Measurements from ENCODE around the gene FYN.
"Not testable (repeated sequence)": the region's sequence is repeated elsewhere in the genome, so short reads cannot be mapped to it uniquely, and the experiment has no call there.

FYN gene
- total RNA-seq = 455 reads per million, percentile 98 among the genes with 10 or more reads in this experiment

DNA sequence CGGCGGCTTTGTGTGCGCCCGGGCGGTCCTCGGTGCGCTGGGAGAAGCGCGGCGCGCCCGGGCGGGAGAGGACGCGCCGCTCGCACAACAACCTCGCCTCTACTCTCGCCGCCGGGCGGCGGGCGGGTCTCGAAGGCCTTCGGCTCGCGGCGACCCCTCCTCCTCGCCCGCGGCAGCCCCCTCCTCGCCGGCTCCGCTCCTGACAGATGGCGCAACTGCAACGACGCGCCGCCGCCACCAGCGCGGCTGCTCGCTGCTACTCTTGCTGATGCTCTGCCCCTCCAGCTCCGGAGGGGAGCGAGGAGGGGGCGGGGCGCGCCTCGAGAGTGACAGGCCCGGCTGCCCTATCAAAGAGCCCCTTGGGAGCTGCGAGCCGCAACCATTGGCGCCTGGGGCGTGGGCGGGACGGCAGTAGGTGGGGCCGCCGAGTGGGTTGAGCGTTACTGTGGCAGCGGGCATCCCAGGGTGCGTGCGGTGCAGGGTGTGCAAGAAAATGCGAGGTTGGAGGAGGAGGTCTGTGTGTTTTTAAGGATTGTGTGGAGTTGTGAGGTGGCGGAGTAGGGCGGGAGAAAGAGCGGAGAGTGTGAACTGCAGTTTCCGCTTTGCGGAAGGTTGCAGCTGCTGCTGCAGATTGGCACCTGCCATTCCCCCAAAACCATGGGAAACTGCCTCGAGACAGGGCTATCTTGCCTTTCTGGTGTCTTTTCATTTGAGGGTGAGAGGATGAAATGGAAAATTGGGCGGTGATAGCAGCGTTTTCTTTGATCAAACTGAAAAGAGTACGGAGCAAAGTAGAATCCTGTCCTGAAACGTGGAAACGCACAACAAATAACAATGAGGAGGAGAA, at the start of gene FYN:
Gene FYN (minus strand): TSS at position 275 of the 847 bp plus-strand sequence. CDS start 153,401 bp downstream, outside the sequence.
- DNase-seq = peak; percentile 98

DNA sequence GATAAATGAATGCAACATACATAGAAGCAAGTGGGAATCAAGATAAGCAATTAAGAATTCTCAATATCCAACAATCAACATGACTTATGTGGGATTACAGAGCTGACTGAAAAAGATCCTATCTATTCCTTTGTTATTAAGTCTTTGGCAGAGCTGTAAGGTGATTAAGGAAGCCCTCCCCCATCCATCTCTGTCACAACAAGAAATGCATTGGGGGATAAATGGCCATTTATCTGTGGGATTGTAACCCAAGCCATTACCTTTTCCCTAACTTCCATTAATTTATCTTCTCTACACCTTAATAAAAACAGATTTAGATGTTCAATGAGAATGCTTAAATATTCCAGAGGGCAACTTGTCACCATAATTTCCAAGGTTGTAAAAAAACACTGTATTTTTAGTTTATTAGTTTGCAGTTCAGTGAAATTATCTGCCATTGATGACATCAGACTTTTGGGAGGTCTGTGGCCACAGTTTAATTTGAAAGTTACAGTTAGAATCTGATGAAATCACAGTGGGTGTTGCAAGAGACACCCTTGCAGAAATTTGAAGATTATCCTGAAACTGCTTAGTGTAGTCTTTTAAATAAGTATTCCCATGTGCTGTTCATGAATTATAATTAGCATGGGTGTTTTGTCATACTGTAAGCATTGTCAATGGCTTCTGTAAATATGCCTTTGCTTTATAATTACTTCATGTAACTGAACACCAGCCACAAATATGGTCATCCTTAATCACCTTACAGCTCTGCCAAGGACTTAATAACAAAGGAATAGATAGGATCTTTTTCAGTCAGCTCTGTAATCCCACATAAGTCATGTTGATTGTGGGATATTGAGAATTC, 49.4 kb upstream of the FYN start:
- no peak for DNase-seq

GRCh38 chr6:111921103-111921502, 47.9 kb upstream of the FYN start:
- DNase-seq = no peak

DNA sequence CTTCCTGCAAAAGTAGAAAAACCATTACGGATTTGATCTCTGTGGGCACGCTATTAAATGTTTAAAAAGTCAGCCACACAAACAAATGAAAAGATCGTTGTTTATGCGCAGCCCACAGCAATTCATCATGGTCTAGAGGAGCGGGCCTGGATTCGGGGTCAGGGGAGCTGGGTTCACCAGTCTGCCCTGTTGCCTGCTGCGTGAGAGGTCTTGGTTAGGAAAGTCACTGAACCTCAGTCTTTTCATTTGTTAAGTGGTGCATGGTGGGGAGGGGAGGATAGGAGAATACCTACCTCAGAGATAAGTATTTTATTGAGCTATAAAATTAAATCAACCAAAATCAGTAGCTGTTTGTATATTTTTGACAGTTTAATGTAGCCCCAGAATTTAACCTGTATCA, 47.3 kb upstream of the FYN start:
- no peak for DNase-seq

GRCh38 chr6:111918825-111919224, 45.6 kb upstream of the FYN start:
- no peak for DNase-seq

DNA sequence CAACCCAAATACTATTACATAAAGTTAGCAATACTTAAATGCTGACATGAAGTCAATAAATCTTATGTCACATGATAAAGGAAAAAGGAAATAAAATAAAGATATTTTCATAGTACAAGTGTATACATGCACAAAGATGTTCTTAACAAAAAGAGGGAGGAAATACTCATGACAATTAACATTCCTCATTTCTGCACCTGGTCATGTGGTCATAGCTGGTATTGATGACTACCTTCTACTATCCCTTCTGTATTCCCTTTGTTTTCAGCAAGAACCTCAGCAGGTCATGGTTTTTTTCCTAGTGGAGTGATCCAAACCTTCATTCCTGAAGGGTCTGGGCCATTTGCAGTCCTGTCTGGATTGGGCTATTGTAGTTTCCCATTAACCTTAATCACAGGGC, 43.5 kb upstream of the FYN start:
- no peak for DNase-seq

DNA sequence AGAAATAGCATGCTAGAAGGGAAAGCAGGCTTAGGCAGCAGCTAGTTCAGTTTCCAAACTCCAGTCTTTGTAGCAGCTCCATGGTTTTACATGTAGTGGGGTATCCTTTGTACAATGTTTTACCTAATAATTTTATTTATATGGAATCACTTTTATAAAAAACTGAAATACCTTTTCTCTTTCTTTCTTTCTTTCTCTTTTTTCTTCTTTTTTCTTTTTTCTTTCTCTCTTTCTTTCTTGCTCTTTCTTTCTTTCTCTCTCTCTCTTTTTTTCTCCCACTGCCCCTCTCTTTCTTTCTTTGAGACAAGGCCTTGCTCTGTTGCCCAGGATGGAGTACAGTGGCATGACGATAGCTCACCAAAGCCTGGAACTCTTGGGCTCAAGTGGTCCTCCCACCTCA, 41.4 kb upstream of the FYN start:
- no peak for DNase-seq

DNA sequence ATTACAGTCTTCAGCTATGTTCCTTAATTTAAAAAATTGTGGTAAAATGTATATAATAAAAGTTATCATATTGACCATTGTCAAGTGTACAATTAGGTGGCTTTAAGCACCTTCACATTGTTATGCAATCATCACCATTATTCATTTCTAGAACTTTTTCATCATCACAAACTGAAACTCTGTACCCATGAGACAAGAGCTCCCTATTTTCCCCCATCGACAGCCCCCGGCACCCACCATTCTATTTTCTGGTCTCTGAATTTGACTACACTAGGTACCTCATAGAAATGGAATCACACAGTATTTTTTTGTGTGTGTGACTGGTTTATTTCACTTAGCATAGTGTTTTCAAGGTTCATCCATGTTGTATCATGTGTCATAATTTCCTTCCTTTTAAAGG, 39.7 kb upstream of the FYN start:
- no peak for DNase-seq

GRCh38 chr6:111911428-111911827, 38.2 kb upstream of the FYN start:
- no peak for DNase-seq

DNA sequence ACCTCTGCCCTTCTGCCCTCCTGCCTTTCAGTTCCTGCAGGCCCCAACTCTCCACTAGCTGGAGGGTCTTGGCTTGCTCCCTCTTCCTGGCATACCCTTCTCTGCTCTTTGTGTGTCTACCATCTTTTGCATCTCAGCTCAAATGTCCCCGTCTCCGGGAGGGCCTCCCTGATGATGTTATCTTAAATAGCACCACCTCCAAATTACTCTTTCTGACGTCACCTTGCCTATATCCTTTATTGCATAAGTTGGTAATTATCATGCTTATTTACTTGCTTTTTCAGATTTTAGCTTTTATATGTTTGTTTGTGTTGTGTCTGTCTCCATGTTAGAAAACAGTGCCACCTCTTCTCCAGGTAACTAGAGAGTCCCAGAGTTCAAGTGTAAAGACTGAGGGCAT, 36.0 kb upstream of the FYN start:
- no peak for DNase-seq

DNA sequence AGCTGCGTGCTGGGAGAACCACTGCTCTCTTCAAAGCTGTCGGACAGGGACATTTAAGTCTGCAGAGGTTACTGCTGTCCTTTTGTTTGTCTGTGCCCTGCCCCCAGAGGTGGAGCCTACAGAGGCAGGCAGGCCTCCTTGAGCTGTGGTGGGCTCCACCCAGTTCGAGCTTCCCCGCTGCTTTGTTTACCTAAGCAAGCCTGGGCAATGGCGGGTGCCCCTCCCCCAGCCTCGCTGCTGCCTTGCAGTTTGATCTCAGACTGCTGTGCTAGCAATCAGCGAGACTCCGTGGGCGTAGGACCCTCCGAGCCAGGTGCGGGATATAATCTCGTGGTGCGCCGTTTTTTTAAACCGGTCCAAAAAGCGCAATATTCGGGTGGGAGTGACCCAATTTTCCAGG, 35.1 kb upstream of the FYN start:
- DNase-seq = not testable (repeated sequence)

GRCh38 chr6:111900735-111901134, 27.5 kb upstream of the FYN start:
- DNase-seq = no peak

- DNase-seq = no peak
Observed at GRCh38 chr6:111899531-111899930, 26.3 kb upstream of the FYN start.

DNA sequence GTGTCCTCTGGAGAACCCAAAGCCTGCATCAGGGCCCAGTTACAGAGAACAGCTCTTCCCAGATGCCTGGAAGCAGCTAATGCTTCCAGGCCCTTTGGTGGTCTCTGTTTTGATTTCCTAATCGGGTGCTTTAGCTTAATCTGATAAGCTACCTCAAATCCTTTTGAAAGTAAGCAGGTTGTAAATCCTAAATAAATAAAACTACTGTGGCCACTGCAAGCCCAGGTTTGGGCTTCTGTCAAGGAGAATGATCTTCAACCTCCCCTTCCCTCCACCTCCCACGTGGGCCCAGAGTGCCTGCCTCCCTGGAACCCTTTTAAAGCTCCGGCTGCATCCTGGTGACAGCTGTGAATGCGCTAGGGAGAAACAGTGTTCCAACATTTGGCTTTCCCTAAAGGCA, 25.2 kb upstream of the FYN start:
- no peak for DNase-seq

DNA sequence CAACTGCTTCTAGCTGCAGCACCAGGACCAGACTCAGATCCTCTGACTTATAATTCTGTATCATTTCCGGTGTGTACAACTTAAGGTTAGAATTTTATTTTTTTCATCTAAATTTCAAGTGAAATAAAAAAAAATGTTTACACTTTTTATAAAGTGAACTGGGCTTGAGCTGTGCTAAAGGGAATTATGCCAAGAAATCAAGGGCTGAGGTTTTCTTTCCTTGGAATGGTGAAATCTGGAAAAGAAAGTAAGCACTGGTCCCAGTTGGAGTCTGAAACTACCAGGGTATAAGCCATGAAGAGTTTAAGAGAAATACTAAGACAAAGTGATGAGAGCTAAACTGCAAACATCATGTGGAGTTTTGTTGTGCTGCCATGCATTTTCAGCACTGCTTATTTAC, 21.7 kb upstream of the FYN start:
- no peak for DNase-seq

GRCh38 chr6:111894272-111894671, 21.0 kb upstream of the FYN start:
- DNase-seq = no peak

GRCh38 chr6:111892431-111892830, 19.2 kb upstream of the FYN start:
- DNase-seq = no peak

DNA sequence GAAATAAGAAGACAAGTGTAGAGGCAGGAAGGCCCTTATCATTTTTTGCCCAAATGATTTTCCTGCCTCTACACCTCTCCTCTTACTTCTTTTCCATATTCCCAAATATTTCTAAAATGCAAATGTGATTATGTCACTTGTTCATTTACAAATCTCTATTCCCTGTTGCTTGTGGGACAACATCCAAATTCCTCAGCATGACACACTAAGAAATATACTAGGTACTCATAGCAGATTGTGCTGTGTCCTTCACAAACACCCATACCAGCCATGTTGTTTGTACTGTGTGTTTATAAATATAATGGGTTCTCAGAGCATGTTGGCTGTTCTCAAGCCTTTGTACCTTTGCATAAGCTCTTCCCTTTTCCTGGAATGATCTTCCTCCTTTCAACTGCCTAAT, 17.7 kb upstream of the FYN start:
- DNase-seq = no peak

DNA sequence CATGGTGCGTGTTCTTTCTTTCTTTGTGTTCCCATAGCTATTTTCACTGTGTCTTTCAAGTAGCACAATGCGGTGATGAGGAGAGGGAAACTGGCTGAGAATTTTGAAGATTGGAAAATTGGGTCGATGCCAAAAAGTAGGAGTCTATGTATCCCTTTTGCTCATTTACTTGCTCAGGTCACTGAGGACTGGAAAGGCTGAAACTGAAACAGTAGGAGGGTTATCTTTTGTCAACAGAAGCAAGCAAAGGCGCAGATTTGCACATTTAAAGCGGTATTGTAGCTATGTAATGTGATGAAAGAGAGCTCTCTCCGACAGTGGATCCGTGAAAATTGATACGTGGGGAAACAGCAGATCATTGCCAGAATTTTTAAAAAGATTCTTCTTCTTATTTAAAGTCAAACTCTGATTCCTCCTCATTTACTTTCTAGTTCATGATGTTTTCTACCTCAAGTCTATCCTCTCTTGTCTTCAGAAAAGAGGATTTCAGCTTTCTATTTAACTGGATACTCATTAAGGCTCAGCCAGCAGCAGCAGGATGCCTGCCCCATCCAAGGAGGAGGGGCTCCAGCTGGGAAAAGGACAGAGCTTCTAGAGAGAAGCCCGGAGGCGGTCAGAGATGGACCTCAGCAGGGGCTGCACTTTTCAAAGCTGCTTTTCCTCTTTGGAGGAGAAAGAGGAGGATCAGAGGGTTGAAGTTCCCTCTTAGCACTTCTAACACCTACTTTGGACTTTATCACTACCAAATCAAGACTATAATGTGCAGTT, 15.9 kb upstream of the FYN start:
- no peak for DNase-seq

DNA sequence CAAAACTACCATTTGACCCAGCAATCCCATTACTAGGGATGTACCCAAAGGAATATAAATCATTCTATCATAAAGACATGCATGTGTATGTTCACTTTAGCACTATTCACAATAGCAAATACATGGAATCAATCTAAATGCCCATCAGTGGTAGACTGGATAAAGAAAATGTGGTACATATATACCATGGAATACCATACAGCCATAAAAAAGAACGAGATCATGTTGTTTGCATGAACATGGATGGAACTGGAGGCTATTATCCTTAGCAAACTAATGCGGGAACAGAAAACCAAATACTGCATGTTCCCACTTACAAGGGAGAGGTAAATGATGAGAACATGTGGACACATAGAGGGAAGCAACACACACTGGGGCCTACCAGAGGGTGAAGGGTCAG, 13.5 kb upstream of the FYN start:
- not testable (repeated sequence) for DNase-seq

GRCh38 chr6:111885373-111886027, 12.2 kb upstream of the FYN start:
- DNase-seq = no peak

- no peak for DNase-seq
Observed at GRCh38 chr6:111884068-111884467, 10.8 kb upstream of the FYN start.
